ENCODE results near the gene RPS6KA5. TPM values are rescaled to one million over a fixed set of nuclear protein-coding genes. Genes with fewer than 3 reads are reported as not detected.
"Not testable (repeated sequence)": the region's sequence is repeated elsewhere in the genome, so short reads cannot be mapped to it uniquely, and the experiment has no call there.

The RPS6KA5 gene
- total RNA-seq, 1 donor from 2014 or later, result 3.1 TPM

GRCh38 chr14:91027561-91027960, 32.9 kb downstream of the RPS6KA5 start:
- DNase-seq, result no peak

GRCh38 chr14:91022622-91023028, 37.8 kb downstream of the RPS6KA5 start:
- not testable (repeated sequence) for DNase-seq

GRCh38 chr14:91021991-91022621, 38.3 kb downstream of the RPS6KA5 start:
- no peak for DNase-seq

- DNase-seq, result no peak
Observed at GRCh38 chr14:91021115-91021514, 39.3 kb downstream of the RPS6KA5 start.

- no peak for DNase-seq
Observed at GRCh38 chr14:91019673-91020072, 40.8 kb downstream of the RPS6KA5 start.

GRCh38 chr14:91018481-91018880, 42.0 kb downstream of the RPS6KA5 start:
- no peak for DNase-seq

GRCh38 chr14:91016800-91017410, 43.5 kb downstream of the RPS6KA5 start:
- DNase-seq, result no peak

DNA sequence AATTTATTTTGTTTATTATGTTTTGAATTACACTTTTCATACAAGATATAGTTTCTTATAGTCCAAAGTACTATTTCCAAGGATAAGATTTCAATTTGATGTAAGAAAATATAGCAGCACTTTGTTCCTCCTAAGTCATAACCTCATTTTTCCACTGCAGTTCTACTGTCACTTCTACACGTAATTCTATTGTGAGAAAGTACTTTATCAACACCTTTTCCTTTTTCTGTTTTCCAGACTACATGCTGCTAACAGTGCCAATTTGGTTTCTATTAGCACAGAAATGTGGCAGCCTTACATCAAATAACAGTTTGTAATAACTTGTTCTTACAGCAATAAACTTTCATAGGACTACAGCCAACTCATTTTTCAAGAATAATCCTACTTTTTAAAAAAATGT, 45.0 kb downstream of the RPS6KA5 start:
- DNase-seq, result no peak

GRCh38 chr14:91012045-91012444, 48.4 kb downstream of the RPS6KA5 start:
- no peak for DNase-seq

DNA sequence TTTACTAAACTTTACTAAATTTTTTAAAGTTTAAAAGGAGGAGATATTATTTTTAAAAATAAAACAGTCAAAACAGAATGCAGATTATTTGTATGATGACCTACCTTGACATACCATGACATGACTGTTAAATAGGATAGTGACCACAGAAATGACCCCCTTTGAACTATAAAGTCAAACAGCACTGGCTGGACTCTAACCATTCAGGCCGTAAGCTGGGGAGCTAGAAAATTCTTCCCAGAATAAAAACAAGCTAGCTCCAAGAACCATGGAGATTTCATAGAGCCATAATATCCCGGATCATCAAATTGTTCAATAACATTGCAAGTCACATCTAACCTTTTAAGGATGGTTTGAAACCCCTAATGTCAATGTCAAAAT, 50.3 kb downstream of the RPS6KA5 start:
- DNase-seq, result no peak

- no peak for DNase-seq
Observed at GRCh38 chr14:91009501-91010152, 50.8 kb downstream of the RPS6KA5 start.

DNA sequence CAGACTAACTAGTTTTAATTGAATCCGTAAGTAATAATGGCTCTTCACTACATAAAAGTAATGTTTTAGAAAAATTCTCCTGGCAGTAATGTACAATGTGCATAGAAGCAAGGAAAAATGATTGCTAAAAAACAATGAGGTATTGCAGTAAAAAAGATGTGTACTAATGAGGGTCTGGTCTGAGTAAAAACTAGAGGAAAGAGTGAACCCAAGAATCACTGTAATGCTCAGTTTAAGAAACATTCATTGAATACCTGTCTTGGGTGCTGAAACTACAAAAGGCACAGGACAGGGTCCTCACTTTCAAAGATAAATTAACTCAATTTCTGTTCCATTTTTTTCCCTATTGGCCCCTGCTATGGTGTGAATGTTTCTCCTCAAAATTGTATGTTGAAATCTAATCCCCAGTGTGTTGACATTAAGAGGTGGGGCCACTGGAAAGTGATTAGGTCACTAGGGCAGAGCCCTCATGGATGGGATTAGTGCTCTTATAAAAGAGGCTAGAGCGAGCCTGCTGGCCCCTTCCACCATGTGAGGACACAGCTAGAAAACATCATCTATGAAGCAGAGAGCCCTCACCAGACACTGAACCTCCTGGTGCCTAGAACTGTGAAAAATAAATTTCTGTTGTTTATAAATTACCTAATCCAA, 51.6 kb downstream of the RPS6KA5 start:
- DNase-seq, result no peak

GRCh38 chr14:91005716-91006115, 54.7 kb downstream of the RPS6KA5 start:
- no peak for DNase-seq

GRCh38 chr14:91004987-91005386, 55.5 kb downstream of the RPS6KA5 start:
- DNase-seq, result no peak

GRCh38 chr14:90999299-90999698, 61.1 kb downstream of the RPS6KA5 start:
- DNase-seq, result no peak

DNA sequence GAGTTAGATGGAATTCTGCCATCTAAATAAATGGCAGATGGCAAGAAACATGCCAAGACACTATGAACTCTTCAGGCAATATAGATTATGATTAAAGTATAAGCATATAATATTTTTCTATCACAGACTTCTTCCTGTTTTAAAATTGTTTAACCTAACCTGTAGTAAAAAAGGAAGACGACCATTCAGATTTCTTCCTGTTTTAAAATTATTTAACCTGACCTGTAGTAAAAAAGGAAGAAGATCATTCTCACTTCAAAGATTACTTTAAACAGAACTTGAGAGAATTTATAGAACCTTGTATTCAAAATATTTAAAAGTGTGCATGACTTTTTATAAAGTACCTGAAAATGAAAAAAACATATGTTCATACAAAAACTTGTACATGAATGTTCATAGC, 63.5 kb downstream of the RPS6KA5 start:
- no peak for DNase-seq

DNA sequence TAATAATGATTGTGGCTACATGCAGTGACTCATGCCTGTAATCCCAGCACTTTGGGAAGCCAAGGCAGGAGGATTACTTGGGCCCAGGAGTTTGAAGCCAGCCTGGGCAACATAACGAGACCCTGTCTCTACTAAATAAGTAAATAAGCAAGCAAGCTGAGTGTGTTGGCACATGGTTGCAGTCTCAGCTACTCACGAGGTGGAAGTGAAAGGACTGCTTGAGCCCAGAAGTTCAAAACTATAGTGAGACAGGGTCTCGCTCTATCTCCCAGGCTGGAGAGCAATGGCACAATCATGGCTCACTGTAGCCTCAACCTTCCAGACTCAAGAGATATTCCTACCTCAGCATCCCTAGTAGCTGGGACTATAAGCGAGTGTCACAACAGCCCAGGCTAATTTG, 64.7 kb downstream of the RPS6KA5 start:
- DNase-seq, result no peak

DNA sequence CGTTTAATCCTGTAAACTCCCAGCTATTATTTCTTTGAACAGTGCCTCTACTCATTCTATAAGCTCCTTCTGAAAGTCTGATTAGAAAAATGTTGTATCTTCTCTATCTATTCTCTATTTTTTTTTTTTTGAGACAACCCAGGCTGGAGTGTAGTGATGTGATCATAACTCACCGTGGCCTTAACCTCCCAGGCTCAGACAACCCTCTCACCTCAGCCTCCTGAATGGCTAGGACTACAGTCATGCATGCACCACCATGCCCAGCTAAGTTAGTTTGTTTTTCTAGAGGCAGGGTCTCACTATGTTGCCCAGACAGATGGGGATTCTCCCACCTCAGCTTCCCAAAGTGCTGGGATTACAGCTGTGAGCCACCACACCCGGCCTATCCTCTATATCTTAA, 66.6 kb downstream of the RPS6KA5 start:
- DNase-seq, result no peak

- no peak for DNase-seq
Observed at GRCh38 chr14:90991690-90992443, 68.6 kb downstream of the RPS6KA5 start.

DNA sequence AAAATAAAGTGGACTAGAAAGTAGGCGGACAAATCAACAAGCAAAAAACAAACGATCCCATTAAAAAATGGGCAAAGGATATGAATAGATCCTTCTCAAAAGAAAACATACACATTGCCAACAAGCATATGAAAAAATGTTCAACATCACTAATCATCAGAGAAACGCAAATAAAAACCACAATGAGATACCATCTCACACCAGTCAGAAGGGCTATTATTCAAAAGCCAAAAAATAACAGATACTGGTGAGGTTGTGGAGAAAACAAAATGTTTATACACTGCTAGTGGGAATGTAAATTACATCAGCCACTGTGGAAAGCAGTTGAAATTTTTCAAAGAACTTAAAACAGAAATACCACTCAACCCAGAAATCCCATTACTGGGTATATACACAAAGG, 70.3 kb downstream of the RPS6KA5 start:
- no peak for DNase-seq

DNA sequence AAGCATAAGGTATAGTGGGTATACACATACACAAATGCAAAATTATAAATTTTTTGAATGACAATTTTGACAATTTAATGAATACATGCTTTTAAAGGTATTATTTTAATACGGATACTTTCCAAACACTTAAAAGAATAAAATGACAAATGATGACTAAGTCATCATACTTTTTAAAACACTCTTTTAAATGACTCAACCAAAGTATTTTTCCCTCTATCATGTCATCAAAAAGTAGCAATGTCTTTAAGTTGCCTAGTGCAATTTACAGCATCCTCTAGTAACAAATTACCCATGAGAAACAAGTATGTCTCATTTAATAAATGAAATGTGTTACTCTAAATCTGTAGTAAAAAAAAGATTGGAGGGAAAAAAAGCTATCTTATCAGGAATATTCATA, 73.3 kb downstream of the RPS6KA5 start:
- no peak for DNase-seq

GRCh38 chr14:90986510-90986909, 73.9 kb downstream of the RPS6KA5 start:
- no peak for DNase-seq

Measured in dermis blood vessel endothelial cell (primary cell).